HG03066 (cell line): ENCODE results near the gene CHRNA7.

ENCODE experiments used
- ATAC-seq: cut with Tn5 transposase; IDR thresholded peaks from one replicate; pipeline ENCODE4 v1.9.1; 2021; ENCODE audit warnings: low read depth; ENCODE audit not compliant: unreplicated experiment

The CHRNA7 gene

DNA sequence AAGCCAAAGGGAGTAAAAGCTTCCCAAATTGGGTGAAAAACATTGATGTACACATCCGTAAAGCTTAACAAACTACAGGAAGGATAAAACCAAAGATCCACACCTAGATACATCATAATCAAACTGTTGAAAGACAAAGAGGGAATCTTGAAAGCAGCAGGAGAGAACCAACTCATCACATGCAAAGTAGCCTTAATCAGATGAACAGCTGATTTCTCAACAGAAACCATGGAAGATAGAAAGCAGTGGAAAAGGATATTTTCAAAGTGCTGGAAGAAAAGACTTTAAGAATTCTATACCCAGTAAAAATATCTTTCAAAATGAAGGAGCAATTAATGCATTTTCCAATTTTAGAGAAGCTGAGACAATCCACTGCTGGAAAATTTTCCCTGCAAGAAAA lies 36.8 kb downstream of the CHRNA7 start:
- ATAC-seq, result no peak

DNA sequence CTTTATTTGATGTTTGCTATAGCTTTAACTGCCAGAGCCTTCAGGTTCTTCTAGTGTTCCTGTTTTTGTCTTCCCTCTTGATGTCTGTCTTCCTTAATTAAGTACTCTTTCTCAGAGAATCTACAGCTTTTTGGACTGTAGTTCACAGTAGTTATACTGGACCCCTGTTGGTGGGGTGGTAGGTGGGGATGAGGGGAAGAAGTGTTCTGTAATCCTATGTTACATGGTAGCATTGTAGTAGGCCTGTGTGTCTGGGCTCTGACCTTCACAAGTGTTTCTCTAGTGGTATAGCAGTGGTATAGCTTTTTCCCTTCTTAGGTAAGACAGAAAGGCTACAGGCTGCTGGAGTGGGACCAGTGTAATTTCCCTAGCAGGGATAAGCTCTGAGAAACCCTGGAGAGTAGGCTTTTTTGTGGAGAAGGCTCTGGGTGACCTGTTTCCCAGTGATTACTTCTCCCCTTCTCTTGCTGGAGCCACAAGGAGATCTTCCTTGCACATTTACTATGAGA lies 59.6 kb downstream of the CHRNA7 start:
- ATAC-seq, result no peak

DNA sequence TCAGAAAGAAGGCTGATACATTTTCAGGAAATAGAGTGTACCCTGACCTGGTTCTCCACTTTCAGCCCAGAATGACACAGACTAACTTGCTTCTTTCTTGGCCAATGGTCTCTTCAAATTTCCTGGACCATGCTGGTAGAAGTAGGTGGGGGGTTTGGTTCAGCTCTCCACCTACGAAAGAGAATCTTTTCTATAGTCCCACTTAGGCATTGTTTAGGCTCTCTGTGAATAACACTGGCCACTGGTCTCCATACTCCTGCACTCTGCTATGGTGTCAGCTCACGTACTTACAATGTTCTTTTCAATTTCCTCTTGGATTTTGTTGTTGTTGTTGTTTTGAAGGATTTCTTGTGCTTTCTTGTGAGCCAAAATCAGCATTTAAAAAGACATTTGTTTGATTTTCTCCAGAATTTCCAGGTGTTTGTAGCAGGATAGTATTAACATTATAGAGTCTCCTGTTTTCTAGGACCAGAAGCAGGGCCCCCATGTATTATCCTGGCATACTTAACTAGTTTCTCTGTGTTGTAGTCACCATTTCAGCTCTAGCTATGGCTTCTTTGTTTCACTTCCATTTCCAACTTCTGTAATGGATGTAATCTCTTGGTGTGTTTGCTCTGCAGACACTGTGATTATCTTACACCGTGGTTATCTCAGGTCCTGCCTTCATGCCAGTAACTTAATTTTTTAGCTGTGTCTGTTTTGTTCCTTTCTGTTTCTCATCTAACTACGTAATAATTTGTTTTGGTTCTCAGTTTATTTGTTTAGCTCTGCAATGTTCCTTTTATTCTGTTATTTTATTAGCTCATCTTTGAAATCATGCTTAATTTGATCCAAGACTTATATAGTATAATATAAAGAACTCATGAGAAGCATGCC lies 61.4 kb downstream of the CHRNA7 start:
- no peak for ATAC-seq

DNA sequence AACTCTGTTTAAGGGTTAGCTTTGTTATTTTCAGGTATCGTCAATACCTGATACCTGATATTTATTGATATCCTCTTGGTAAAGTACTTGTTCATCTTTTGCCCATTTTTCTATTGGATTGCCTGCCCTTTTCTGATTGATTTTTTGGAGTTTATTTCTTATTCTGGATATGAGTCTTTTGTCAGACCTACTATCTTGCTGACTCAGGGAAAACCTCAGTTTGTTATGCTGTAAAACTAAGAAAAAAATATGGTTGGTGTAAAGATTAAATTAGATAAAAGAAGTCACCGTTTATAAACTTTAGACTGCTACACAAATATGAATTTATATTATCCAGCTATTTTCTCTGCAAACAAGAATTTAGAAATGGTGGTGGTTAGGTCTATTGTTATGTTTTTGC lies 65.9 kb downstream of the CHRNA7 start:
- ATAC-seq, result no peak

DNA sequence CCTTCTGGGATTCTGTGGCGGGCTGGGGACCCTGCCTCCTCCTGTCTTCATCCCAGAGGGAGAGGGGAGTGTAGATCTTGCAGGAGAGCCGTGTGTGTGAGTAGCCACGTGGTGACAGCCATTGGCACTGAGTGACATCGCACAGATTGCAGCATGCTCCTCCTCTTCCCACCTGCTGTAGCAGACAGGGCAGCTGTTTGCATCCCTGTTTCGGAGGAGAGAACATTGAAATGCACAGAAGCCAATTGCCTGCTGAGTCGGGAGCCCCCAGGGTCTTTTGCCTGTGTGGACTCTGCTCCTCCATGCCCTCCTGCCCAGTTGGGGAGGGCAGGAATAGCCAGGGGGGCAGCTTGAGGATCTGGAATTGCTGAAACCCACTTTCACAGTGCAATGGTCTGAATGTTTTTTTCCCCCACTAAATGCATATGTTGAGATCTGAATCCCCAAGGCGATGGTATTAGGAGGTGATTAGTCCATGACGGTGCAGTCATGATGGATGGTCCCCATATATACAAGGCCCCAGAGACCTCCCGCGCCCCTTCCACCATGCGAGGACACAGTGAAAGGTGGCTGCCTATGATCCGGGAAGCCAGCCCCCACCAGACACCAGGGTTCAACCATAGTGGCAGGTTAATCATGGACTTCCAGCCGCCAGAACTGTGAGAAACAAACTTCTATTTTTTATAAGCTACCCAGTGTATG lies 66.8 kb downstream of the CHRNA7 start:
- no peak for ATAC-seq

DNA sequence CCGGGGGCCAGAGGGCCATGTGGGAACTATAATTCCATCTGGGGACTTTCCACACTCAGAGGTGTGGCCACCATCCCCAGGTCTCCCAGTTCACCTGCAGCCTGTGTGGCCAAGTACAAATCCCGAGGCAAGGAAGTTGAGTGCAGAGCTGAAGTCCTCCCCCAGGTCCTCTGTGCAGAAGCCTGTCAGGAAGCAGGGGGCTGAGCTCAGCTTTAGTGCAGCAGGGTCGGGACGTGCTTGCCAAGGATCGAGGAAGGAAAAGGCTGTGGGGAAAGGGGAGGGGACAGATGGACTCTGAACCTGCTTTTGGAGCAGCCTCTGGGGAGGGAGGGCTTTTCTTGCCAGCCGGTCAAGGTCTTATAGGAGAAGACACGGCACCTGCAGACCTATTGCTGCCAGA lies 67.7 kb downstream of the CHRNA7 start:
- ATAC-seq, result no peak

DNA sequence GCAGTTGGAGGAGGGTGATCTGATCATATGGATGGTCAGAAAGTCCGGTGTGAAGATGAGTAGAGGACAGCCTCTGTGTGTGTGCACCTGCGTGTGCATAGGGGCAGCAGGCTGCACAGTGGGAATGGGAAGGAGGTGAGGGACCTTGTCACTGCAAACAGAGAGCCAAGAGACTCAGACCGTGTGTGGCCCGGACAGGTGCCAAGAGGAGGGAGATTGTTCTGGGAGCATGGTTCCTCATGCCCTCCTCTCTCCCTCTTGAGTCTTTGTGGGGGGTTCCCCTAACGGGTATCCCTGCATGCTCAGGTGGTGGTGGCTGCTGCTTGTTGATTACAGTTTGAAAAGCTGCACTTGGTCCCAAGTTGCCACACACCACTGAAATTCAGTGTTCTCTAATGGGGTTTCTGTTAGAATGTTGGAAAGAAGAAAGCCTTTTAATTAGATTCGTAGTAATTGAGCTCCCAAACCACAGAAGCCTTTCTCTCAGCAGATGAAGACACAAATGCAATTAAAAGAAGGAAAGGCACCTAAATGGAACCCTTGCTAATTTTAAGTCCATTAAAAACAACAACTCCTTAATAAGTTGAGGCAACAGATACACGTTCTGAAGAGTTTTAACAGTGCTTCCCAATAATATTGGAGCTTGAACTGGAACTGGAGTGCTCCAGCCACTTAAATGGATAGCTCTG lies 68.9 kb downstream of the CHRNA7 start:
- ATAC-seq, result no peak

DNA sequence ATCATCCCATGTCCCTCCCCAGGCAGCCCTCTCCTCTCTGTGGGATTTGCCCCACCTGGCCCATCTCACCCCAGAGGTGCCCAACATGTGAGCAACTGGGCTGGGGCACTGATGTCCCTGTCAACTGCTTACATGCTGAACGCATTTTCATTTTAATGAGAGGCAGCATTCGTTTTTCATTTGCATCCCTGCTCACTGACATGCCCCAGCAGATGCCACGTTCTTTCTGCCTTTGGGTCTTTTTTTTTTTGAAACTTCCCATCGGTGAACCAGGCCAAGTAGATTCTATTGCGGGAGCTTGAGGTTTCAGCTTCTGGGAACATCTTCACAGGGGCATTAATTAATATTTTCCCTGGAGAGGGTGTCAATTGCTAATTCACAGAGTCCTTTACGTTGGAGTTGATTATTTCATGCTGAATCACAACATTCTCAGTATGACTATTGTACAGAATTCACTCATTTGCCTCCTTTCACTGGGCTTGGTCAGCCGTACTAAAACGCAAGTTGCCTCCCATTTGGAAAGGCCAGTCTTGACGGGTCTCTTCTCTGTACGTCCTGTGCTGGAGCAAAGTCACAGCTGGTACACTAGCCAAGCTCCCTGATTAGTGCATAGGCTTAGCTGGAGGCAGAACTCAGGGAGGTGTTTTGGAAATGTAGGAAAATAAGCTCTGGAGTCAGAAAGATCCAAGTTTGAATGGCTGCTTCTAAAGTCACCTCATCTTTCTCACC lies 69.8 kb downstream of the CHRNA7 start:
- ATAC-seq, result no peak

DNA sequence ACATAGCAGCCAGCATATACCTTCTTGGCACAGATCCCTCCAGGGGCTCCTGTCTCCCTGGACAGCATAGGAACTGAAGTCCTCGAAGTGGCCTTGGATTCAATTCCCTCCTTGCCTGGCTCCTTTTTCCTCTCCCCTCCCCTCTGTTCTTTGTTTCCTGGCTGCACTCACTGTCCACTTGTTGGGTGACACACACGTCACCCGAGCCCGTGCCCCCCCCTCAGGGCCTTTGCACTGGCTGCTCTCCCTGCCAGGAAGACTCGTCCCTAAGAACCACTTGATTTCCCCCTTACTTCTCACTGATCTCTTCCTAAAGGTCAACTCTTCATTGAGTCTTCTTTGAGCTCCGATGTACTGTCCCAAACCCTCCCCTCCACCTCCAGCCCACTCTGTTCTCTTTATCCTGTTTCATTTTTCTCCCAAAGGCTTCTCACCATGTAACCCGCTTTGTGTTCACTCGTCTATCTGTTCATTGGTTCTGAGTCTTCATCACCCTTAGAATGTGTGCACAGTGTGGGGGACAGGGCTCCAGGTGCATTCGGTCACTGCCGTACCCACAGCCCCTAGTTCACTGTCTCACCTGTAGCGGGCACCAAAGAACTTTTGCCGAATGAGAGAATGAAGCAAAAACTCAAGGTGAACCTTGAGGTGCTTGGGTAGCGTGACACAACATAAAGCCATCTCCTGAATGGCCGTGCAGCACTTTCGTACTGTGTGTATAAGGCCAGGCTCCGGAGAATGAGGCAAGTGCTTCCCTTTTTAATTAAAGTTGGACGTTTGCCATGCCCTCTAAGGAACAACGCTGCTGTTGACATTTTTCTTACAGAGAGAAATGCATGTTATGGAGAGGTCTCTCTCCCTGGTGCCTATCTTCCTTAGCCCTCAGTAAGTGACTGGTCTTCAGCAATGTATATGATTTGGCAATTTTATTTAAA lies 74.0 kb downstream of the CHRNA7 start:
- no peak for ATAC-seq

DNA sequence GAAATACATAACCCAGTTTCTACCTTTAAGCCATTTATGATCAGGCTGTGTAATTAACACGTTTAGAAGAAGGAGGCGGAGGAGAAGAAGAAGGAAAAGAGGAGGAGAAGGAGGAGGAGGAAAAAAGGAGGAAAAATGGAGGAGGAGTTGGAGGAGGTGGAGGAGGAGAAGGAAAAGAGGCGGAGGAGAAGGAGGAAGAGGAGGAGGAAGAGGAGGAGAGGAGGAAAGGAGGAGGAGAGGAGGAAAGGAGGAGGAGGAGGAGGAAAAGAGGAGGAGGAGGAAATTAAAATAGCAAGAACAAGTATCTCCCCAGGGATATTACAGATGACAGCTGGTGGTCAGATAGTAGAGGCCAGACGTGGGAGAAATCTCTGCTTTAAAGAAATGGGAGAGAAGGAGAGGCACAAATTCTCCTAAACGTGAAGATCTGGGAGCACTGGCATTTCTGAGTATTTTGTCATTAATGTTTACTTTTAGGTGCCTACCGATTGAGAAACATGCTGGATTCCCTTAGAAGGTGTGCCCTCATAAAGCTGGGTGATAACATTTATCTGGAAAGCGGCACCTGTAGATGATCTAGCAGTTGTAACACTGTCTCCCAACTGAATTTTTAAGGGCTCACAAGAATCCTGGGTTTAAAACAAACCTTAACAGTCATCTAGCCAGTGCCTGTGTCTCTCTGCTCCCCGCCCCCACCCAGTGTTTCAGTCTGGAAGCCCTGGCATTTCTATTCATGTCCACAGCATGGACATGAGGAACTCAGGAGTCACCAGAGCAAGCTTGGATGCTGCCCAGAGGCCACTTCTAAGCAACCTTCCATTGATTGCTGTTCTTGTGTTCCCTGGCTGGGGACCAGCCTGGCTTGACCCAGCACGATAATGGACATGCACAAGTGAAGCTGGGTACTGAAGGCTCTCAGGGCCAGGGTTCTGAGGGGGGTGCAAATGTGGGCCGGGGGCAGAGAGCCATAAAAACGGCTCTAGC lies 75.2 kb downstream of the CHRNA7 start:
- no peak for ATAC-seq

DNA sequence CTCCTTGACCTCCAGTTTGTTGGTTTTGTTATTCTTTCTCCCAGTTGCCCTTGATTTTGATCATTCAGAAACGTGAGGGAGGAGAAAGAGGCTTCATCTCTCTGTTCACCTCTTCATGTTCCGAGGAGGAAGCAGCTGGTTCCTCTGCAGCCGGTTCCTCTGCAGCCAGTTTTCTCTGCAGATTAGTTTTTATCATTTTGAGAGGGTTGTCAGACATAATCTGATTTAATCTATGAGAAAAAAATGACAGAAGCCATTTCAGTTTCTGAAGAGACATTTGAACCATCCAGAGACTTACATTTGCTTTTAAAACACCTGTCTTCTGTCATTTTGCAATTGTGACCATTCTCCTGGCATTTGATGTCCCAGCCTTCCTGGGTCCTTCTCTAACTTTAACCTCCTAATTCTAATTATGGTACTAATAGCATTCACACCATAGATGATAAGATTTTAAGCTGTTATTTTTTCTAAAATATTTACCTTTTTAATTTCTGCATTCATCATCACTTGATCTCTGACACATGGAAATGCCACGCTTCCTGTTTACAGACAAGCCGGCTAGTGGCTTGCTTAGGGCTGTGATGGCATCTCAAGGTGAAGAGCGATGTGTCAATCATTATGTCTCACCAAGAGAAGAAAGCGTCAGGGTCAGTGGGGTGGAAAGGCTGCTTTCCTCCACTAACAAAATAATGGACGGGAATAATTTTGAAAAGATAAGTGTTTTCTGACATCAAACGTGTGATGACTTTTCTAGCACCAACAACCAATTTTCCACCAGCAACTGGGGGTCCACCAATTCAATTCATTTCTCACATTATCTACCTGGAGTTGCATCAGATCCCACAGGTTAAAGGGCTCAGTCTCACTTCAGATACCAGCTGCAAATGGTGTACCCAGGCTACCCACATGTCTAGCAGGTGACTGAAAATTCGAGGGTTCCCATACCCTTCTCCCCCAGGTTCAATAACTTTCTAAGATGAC lies 76.4 kb downstream of the CHRNA7 start:
- no peak for ATAC-seq

DNA sequence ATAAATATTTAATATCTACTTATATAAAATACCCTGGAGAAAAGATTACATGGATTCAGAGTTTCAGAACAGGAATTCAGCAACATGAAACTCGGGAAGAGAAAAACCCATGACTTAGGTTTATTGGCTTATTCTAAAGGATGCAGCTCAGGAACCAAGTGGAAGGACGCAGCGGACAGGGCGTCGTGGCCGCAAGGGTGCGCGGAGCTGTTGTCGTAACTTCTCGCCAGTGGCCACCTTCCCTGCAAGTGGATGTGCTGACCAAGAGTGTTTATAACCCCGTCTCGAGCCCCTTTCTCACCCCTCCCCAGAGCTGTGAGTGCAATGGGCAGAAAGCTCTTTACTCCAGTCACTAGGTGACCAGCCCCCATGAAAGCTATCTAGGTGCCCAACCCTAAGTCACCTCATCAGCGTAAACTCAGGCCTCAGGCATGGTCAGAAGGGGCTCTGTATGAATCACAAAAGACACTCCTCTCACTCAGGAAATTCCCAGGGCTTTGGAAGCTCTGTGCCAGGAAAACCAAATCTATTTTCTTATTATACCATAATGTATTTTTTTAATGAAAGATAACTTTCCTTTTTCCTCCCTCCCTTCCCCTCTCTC lies 77.3 kb downstream of the CHRNA7 start:
- ATAC-seq, result no peak

DNA sequence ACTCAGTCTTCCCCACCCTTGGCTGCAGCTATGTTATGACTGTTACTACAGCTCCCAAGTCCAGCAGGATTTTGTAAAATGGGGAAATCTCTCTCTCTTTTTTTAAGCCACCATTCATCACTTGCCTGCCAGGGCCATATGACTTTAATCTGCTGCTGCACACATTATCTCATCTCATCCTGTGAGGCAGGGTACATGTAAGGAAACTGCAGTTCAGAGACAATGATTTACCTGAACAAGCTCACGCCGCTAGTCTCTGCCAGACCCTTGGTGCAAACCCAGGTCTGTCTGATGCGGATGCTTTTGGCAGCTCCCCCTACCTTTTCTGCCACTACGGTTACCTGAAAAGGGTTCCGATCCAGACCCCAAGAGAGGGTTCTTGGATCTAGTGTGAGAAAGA lies 78.3 kb downstream of the CHRNA7 start:
- ATAC-seq, result no peak

DNA sequence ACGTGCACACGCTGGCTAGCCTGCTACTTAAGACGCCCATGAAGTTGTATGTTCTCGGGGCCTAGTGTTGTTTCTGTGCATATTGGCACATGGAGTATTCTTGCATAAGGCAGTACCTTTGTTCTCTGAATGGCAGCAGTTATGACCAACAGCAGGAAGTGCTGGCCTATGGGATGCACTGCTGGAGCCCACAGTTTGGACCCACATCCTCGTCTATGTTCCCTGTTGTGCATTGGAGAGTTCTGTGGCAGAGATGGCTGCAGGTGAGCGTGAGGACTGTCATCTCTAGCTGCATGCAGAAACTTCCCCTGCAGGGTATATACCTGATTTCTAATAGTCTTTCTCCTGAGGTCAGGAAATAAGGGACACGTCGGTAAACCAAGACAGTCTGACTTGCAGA lies 81.8 kb downstream of the CHRNA7 start:
- ATAC-seq, result no peak

DNA sequence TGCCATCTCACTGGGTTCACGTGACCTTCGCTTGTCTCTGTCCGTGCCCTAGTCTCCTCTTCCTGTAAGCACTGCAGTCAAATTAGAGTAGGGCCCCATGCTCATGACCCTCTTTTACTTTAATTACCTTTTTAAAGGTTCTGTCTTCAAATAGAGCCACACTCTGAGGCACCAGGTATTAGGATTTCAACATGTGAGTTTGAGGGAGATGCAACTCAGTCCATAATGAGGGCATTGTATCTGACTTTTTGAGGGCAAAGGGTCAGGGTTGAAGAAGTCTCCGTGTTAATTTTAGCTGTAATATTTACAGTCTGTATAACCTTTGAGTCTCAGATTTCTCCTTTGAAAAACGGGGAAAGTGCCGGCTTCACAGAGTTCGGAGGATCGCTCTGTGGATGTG lies 82.9 kb downstream of the CHRNA7 start:
- no peak for ATAC-seq

DNA sequence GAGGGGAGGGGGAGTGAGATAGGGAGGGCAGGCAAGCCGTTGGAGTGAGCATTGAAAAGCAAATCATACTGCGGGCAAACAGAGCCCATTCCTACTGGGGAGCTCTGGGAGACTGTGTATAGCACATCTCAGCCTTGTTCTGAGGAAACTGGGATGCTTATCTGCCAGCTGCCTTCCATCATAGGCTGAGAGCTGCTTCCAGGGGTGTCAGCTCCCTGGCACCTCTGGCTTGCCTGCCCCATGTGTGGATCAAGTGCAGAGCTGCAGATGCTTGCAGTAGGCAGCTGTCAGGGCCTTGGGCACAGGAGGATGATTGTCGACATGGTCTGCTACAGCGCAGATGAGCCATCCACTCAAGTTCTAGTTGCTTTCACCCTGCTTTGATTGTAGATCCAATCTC lies 86.8 kb downstream of the CHRNA7 start:
- no peak for ATAC-seq

DNA sequence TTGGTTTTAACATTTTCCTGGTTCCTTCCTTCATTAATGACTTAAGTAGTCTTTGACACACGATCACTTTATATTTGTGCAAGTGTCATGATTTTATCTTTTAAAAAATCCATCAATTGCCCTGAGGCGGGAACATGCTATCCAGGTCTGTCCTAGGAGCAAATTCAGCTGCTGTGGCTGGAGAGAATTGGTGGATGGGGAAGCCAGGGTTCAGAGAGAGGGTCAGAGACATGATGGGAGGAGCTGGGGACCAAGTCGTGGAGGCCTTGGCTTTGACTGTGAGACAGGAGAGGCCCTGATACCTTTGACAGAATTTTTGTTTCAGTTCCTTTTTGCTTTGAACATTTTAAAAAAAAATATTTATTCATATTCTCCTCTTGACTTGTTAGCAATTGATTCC lies 89.0 kb downstream of the CHRNA7 start:
- ATAC-seq, result no peak
